GM23338 (cell line): ENCODE results near the gene ALDOA. TPM values are rescaled to one million over a fixed set of nuclear protein-coding genes. Genes with fewer than 3 reads are reported as not detected.

Source experiments
- ATAC-seq: fragments of 200-7000 bp; cut with Tn5 transposase; 3 replicates; pipeline ENCODE4 v1.9.1; 2020
- DNase-seq: peaks from one replicate; pipeline ENCODE4 v3.0.0-alpha.2; 2015; ENCODE audit warnings: low spot score
- H2AFZ ChIP-seq: fragments of 200-600 bp; sonication (generic); 2 replicates; pipeline ENCODE4 v1.8.0; 2016; ENCODE audit warnings: antibody characterized with exemption, mild to moderate bottlenecking, moderate library complexity
- H3F3A ChIP-seq: fragments of 200-600 bp; sonication (generic); replicated peaks from 2 replicates; pipeline ENCODE4 v1.8.0; 2017; ENCODE audit warnings: antibody characterized with exemption, mixed run types, low read depth
- H3K27ac ChIP-seq: fragments of 200-600 bp; sonication (generic); 2 replicates; pipeline ENCODE4 v1.6.1; 2016; ENCODE audit warnings: low read depth
- H3K27me3 ChIP-seq: fragments of 200-600 bp; sonication (generic); 2 replicates; pipeline ENCODE4 v1.8.0; 2016; ENCODE audit warnings: mild to moderate bottlenecking, mixed run types, moderate library complexity; ENCODE audit not compliant: insufficient read depth
- H3K36me3 ChIP-seq: fragments of 200-600 bp; sonication (generic); 2 replicates; pipeline ENCODE4 v1.8.0; 2016; ENCODE audit warnings: mild to moderate bottlenecking; ENCODE audit not compliant: insufficient read depth
- H3K4me1 ChIP-seq: fragments of 200-600 bp; sonication (generic); 2 replicates; pipeline ENCODE4 v1.8.0; 2016; ENCODE audit warnings: mild to moderate bottlenecking, moderate library complexity; ENCODE audit not compliant: insufficient read depth
- H3K4me2 ChIP-seq: fragments of 200-600 bp; sonication (generic); 2 replicates; pipeline ENCODE4 v1.7.1; 2017; ENCODE audit warnings: mixed run types
- H3K4me3 ChIP-seq: fragments of 200-600 bp; sonication (generic); 2 replicates; pipeline ENCODE4 v1.6.1; 2016; ENCODE audit warnings: mixed run types
- H3K79me2 ChIP-seq: fragments of 200-600 bp; sonication (generic); replicated peaks from 2 replicates; pipeline ENCODE4 v1.8.0; 2017; ENCODE audit warnings: mild to moderate bottlenecking; ENCODE audit not compliant: insufficient read depth
- H3K9me2 ChIP-seq: fragments of 200-600 bp; sonication (generic); 2 replicates; pipeline ENCODE4 v1.8.0; 2017; ENCODE audit not compliant: insufficient read depth
- H4K20me1 ChIP-seq: fragments of 200-600 bp; sonication (generic); replicated peaks from 2 replicates; pipeline ENCODE4 v1.8.0; 2017; ENCODE audit warnings: mild to moderate bottlenecking; ENCODE audit not compliant: insufficient read depth
- H3K27ac Mint-ChIP-seq: 2 replicates; pipeline ENCODE4 v1.8.0; 2020; ENCODE audit warnings: inconsistent platforms, mild to moderate bottlenecking, moderate library complexity, mixed read lengths
- H3K27me3 Mint-ChIP-seq: 3 replicates; pipeline ENCODE4 v1.8.0; 2022; ENCODE audit warnings: low read depth, mild to moderate bottlenecking, moderate library complexity, mixed read lengths, inconsistent platforms; ENCODE audit not compliant: insufficient read depth, poor library complexity
- H3K36me3 Mint-ChIP-seq: 3 replicates; pipeline ENCODE4 v1.8.0; 2021; ENCODE audit warnings: low read depth, mild to moderate bottlenecking, inconsistent platforms, moderate library complexity, mixed read lengths
- H3K4me1 Mint-ChIP-seq: 3 replicates; pipeline ENCODE4 v1.8.0; 2020; ENCODE audit warnings: mild to moderate bottlenecking, inconsistent platforms, mixed read lengths
- H3K4me3 Mint-ChIP-seq: 3 replicates; pipeline ENCODE4 v1.8.0; 2021; ENCODE audit warnings: moderate library complexity, mild to moderate bottlenecking, inconsistent platforms, mixed read lengths
- H3K9me3 Mint-ChIP-seq: 3 replicates; pipeline ENCODE4 v1.8.0; 2020; ENCODE audit warnings: moderate library complexity, mild to moderate bottlenecking, inconsistent platforms, mixed read lengths
- CREB1 ChIP-seq: fragments of 250-450 bp; sonication (Bioruptor Pico); IDR thresholded peaks from 2 replicates; pipeline ENCODE4 v1.5.0; 2020; ENCODE audit warnings: low read depth, mild to moderate bottlenecking, moderate library complexity
- ETS1 ChIP-seq: IDR thresholded peaks from 2 replicates; pipeline ENCODE4 v1.6.1; 2016; ENCODE audit warnings: antibody characterized with exemption
- EZH2 ChIP-seq: fragments of 200-600 bp; sonication (generic); IDR thresholded peaks from one replicate; pipeline ENCODE4 v1.8.0; 2017; ENCODE audit warnings: antibody characterized with exemption, mild to moderate bottlenecking, low read depth; ENCODE audit not compliant: unreplicated experiment
- NANOG ChIP-seq: IDR thresholded peaks from 2 replicates; pipeline ENCODE4 v1.6.1; 2016; ENCODE audit warnings: antibody characterized with exemption, borderline replicate concordance
- REST ChIP-seq: IDR thresholded peaks from one replicate; pipeline ENCODE4 v1.6.1; 2018; ENCODE audit warnings: antibody characterized with exemption; ENCODE audit not compliant: unreplicated experiment
- STAT1 ChIP-seq: IDR thresholded peaks from one replicate; pipeline ENCODE4 v1.6.1; 2016; ENCODE audit warnings: antibody characterized with exemption; ENCODE audit not compliant: unreplicated experiment
- ZNF331 ChIP-seq: fragments of 250-450 bp; sonication (Bioruptor Pico); IDR thresholded peaks from 2 replicates; pipeline ENCODE4 v1.5.0; 2020; ENCODE audit warnings: low read depth, mild to moderate bottlenecking, moderate library complexity
- ZNF462 ChIP-seq: fragments of 250-450 bp; sonication (Bioruptor Pico); IDR thresholded peaks from 2 replicates; pipeline ENCODE4 v1.5.0; 2020; ENCODE audit warnings: mild to moderate bottlenecking, moderate library complexity
- polyA plus RNA-seq: library from polyadenylated mRNA; unstranded; fragments of >200 nt; fragmentation: Nextera tagmentation; extraction: Ambion mirVana; gene quantifications from 2 replicates; pipeline ENCODE4 v1.2.1, GENCODE V29; 2016
- total RNA-seq: library from RNA; depleted of rRNA; stranded (reverse); fragments of >200 nt; shearing (Covaris generic); gene quantifications from 2 replicates; pipeline ENCODE4 v1.2.3, GENCODE V29; 2014

ALDOA gene
- total and polyA plus RNA-seq, 2 experiments from 2014 or later = 1,054 to 1,306 TPM

GRCh38 chr16:30086291-30087140 lies 21.0 kb downstream of the ALDOA start:
- Mint-ChIP-seq H3K27me3 (peaks cover 19% of the 10 kb centered on the region), H3K36me3 (peaks cover 43% of the 10 kb centered on the region), H3K27ac (no peak overlapping the region), H3K4me1 (peaks cover 8% of the 10 kb centered on the region; the same call in 2 of the 3 replicates), H3K9me3 (no peaks in the 10 kb centered on the region; the same call in 2 of the 3 replicates), H3K4me3 (no peak overlapping the region; the same call in 2 of the 3 replicates)
- Histone ChIP-seq H3K79me2 (no peaks in the 10 kb centered on the region), H4K20me1 (peaks cover under 1% of the 10 kb centered on the region; the same call in 1 of the 2 replicates), H3K4me1 (peaks cover 6% of the 10 kb centered on the region; the same call in 1 of the 2 replicates), H3K4me3 (no peak overlapping the region), H3K27ac (no peak overlapping the region), H2AFZ (no peak overlapping the region), H3K36me3 (no peaks in the 10 kb centered on the region; the same call in 1 of the 2 replicates), H3K27me3 (0 out of 2 replicates have a peak, but pooled peaks cover 3% of the 10 kb centered on the region), H3F3A (peaks cover 7% of the 10 kb centered on the region; the same call in 1 of the 2 replicates), H3K4me2 (no peak overlapping the region), H3K9me2 (no peaks in the 10 kb centered on the region)
- DNase-seq (no peak), ATAC-seq (no peak)
- TF ChIP-seq REST = no peak
- TF ChIP-seq CREB1 (CRISPR knock-in tag) = no peak
- no peak for TF ChIP-seq EZH2
- TF ChIP-seq NANOG = no peak
- TF ChIP-seq ETS1 = no peak
- TF ChIP-seq ZNF331 (CRISPR knock-in tag) = no peak
- no peak for TF ChIP-seq STAT1
- TF ChIP-seq ZNF462 = no peak
